GM12864 (cell line): ENCODE results near the gene SUN1.

Experiments used
- DNase-seq: peaks from one replicate; pipeline ENCODE4 v3.0.0-alpha.2; 2011; ENCODE audit warnings: low read depth
- H3K4me3 ChIP-seq: 2 replicates; pipeline ENCODE4 v1.5.1; 2011; ENCODE audit warnings: mild to moderate bottlenecking, low read depth, low read length, control low read depth
- TF ChIP-seq, protein P1 (sequence below): IDR thresholded peaks from 2 replicates; pipeline ENCODE4 v1.5.1; 2011; ENCODE audit warnings: low read depth, mild to moderate bottlenecking, moderate library complexity, low read length, control low read depth, inconsistent platforms; ENCODE audit errors: missing control alignments

SUN1 gene

DNA sequence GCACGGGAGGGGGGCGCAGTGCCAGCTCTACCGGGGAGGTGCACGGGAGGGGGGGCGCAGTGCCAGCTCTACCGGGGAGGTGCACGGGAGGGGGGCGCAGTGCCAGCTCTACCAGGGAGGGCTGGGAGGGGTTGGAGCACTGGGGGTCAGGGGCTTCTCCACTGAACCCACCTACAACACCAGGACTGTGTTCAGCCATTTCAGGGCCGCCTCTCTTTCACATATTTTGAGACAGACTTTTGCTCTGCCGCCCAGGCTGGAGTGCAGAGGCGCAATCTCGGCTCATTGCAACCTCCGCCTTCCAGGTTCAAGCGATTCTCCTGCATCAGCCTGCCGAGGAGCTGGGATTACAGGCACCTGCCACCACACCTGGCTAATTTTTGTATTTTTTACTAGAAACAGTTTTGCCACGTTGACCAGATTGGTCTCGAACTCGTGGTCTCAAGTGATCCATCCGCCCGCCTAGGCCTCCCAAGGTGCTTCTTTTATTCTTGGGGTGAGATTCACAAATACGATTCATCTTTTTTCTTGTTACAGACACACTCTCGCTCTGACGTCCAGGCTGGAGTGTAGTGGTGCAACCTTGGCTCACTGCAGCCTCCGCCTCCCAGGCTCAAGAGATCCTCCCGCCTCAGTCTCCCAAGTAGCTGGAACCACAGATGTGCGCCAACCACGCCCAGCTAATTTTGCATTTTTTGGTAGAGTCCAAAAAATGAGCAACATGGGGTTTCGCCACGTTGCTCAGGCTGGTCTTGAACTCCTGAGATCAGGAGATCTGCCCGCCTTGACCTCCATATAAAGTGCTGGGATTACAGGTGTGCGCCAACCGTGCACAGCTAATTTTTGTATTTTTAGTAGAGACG, 85.2 kb downstream of the SUN1 start:
- TF ChIP-seq, protein P1, sequence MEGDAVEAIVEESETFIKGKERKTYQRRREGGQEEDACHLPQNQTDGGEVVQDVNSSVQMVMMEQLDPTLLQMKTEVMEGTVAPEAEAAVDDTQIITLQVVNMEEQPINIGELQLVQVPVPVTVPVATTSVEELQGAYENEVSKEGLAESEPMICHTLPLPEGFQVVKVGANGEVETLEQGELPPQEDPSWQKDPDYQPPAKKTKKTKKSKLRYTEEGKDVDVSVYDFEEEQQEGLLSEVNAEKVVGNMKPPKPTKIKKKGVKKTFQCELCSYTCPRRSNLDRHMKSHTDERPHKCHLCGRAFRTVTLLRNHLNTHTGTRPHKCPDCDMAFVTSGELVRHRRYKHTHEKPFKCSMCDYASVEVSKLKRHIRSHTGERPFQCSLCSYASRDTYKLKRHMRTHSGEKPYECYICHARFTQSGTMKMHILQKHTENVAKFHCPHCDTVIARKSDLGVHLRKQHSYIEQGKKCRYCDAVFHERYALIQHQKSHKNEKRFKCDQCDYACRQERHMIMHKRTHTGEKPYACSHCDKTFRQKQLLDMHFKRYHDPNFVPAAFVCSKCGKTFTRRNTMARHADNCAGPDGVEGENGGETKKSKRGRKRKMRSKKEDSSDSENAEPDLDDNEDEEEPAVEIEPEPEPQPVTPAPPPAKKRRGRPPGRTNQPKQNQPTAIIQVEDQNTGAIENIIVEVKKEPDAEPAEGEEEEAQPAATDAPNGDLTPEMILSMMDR: no peak
- DNase-seq: no peak
- H3K4me3 ChIP-seq: no peak overlapping the region

DNA sequence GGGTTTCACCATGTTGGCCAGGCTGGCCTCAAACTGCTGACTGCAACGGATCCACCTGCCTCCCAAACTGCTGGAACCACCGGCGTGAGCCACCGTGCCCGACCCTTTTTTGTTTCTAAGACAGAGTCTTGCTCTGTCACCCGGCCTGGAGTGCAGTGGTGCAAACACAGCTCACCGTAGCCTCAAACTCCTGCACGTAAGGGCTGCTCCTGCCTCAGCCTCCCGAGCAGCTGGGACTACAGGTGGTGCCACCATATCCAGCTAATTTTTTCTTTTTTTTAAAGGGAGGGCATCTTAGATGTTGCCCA, 85.8 kb downstream of the SUN1 start:
- no peak for DNase-seq
- TF ChIP-seq, protein P1: no peak
- no peak overlapping the region for H3K4me3 ChIP-seq

DNA sequence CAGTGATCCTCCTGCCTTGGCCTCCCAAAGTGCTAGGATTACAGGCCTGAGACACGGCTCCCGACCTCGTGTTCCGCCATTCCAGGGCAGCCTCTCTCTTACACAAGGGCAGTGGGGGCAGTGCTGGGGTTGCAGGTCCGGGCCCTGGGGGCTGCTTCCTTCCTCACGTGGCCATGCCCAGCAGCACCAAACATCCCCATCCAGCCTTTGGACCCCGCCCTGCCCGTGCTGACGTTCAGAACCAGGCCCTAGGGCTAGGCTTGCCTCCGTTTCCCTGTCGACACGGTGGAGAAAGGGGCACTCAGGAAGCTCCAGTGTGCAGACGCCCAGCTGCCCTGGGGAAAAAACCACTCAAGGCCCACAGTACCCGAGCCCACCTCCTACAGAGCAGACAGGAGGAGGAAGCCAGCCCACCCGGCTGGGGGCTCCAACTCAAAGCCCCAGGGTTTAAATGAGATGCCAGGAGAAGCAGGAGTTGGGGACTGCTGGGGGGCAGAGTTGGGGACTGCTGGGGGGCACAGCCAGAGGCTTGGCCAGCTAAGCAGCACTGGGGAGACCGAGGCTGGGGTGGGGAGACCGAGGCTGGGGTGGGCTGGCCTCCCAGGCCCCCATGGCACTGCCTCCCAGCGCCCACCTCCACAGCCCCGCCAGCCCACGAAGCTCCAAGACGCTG, 86.3 kb downstream of the SUN1 start:
- TF ChIP-seq, protein P1: no peak
- H3K4me3 ChIP-seq: no peak overlapping the region
- DNase-seq: no peak

DNA sequence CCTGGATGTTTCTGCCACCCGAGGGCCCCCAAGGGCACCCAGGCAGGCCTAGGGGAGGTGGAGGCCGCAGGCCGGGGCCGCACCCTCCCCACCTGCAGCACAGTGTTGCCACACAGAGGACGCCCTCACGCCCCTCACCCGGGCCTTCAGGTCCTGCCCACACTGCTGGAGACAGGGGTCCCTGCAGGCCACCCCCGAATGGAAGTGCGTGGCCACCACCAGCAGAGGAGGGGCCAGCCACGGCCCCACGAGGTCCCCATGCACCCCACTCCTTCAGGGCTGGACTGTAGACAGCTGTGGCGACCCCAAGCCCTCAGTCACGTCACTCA, 86.8 kb downstream of the SUN1 start:
- no peak for DNase-seq
- no peak overlapping the region for H3K4me3 ChIP-seq
- TF ChIP-seq, protein P1: no peak

DNA sequence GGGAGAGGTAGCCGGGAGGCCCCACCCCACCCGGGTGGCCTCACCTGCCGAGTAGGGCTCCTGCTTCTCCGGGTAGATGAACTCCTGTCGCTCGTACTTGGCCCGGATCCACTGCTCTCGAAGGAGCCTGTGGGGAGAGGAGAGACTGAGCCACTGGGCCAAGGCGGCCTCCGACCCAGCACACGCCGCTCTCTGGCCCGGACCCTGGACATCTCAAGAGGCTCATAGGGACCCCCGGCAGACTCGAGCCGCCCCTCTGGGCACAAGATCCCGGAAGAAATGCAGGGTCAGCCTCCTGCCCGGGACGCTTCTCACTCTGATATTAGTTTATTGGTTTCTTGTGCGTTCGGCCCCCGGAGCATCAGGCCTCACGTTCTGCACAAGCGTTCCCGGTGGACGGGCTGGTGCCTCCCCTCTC, 87.7 kb downstream of the SUN1 start:
- H3K4me3 ChIP-seq: no peak overlapping the region
- DNase-seq: no peak
- TF ChIP-seq, protein P1: no peak

DNA sequence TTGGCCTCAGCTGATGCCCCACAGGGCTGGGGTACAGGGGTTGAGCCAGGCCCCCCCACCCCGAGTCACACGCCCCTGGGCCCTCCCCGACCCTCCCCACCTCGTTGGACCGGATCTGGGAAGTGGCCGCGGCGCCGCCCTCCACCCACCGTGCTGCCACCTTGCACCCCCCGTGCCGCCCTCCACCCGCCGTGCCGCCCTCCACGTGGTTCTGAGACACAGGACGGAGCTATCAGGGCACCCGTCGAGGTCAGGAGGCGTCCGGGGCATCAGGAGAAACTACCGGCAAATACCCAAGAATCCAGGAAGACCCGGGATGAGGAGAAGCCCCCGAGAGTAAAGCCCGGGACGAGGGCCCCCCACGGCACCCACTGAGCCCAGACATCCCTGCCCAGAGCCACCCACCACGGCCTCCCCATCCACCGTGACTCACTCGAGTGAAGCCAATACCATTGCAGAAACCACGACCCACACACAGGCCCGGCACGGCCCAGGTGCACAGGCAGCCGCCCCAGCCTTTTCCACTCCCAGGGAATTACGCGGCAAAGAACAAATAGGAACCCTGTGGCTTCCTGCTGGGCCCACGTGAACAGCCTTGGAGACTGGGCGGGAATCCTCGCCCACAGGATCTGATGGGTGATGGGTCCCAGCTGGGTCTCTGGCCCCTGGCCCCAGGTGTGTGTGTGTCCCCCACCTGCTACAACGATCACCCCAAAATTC, 88.2 kb downstream of the SUN1 start:
- no peak overlapping the region for H3K4me3 ChIP-seq
- TF ChIP-seq, protein P1: no peak
- no peak for DNase-seq
